ENCODE measurements around the gene FOXD4L3.
"Not testable (repeated sequence)": the region's sequence is repeated elsewhere in the genome, so short reads cannot be mapped to it uniquely, and the experiment has no call there.

DNA sequence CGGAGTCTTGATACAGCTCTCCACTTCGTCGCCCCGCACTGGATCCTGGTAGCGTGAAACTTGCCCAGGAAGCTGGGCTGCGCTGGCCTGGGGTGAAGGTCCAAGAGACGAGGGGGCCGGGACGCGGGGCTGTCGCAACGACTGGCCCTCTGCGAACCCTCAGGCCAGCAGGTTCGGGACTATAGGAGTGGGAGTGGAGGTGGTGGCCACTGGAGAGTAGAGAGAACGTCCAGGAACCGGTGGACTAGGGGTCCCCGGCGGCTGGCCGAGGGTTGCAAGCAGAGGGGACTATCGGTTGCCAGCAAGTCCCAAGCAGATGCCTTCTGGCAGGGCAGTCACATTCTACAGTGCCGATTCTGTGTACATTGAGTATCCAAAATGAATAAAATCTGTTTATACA is 5.0 kb downstream of the FOXD4L3 start:
- not testable (repeated sequence) for TF ChIP-seq POLR2A (IDR thresholded peaks at IDR 0.05)
- TF ChIP-seq, protein P1, sequence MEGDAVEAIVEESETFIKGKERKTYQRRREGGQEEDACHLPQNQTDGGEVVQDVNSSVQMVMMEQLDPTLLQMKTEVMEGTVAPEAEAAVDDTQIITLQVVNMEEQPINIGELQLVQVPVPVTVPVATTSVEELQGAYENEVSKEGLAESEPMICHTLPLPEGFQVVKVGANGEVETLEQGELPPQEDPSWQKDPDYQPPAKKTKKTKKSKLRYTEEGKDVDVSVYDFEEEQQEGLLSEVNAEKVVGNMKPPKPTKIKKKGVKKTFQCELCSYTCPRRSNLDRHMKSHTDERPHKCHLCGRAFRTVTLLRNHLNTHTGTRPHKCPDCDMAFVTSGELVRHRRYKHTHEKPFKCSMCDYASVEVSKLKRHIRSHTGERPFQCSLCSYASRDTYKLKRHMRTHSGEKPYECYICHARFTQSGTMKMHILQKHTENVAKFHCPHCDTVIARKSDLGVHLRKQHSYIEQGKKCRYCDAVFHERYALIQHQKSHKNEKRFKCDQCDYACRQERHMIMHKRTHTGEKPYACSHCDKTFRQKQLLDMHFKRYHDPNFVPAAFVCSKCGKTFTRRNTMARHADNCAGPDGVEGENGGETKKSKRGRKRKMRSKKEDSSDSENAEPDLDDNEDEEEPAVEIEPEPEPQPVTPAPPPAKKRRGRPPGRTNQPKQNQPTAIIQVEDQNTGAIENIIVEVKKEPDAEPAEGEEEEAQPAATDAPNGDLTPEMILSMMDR (IDR thresholded peaks at IDR 0.05), result not testable (repeated sequence)
